HFFc6 (cell line): ENCODE data around the gene SERPINA10. TPM values are rescaled to one million over a fixed set of nuclear protein-coding genes. Genes with fewer than 3 reads are reported as not detected.
"Not testable (repeated sequence)": the region's sequence is repeated elsewhere in the genome, so short reads cannot be mapped to it uniquely, and the experiment has no call there.

Source experiments
- DNase-seq: peaks from one replicate; pipeline ENCODE4 v3.0.0-alpha.2; 2018
- H3K27ac Mint-ChIP-seq: 2 replicates; pipeline ENCODE4 v1.8.0; 2020; ENCODE audit warnings: mild to moderate bottlenecking, mixed read lengths
- H3K27me3 Mint-ChIP-seq: 2 replicates; pipeline ENCODE4 v1.8.0; 2021; ENCODE audit warnings: mild to moderate bottlenecking, moderate library complexity, mixed read lengths; ENCODE audit not compliant: insufficient read depth
- H3K36me3 Mint-ChIP-seq: 2 replicates; pipeline ENCODE4 v1.8.0; 2021; ENCODE audit warnings: low read depth, mixed read lengths
- H3K4me1 Mint-ChIP-seq: 2 replicates; pipeline ENCODE4 v1.8.0; 2020; ENCODE audit warnings: low read depth, mixed read lengths
- H3K4me3 Mint-ChIP-seq: 2 replicates; pipeline ENCODE4 v1.8.0; 2020; ENCODE audit warnings: mild to moderate bottlenecking, moderate library complexity, mixed read lengths
- H3K9me3 Mint-ChIP-seq: 2 replicates; pipeline ENCODE4 v1.8.0; 2020; ENCODE audit warnings: mild to moderate bottlenecking, mixed read lengths
- CTCF ChIP-seq: fragments of 200-600 bp; sonication (generic); IDR thresholded peaks from 2 replicates; pipeline ENCODE4 v1.5.0; 2021; ENCODE audit warnings: antibody characterized with exemption, mild to moderate bottlenecking
- total RNA-seq, 6 experiments: library from RNA; stranded (reverse); fragmentation: NEBNext Ultra II Directional; extraction: Animal tissue kit (Norgen Biotek cat#: 25700); gene quantifications; 2 replicates in 1 of 6; 3 replicates in 5 of 6; pipeline ENCODE4 v1.2.3, GENCODE V29; 2021

The SERPINA10 gene
- total RNA-seq, 6 experiments from 2014 or later: not detected

GRCh38 chr14:94278731-94279130, 14.3 kb downstream of the SERPINA10 start:
- Mint-ChIP-seq H3K27ac (no peak overlapping the region), H3K4me1 (no peaks in the 10 kb centered on the region), H3K36me3 (no peaks in the 10 kb centered on the region)

GRCh38 chr14:94276898-94277561, 16.0 kb downstream of the SERPINA10 start:
- not testable (repeated sequence) for DNase-seq, H3K9me3 Mint-ChIP-seq, H3K27me3 Mint-ChIP-seq, H3K4me1 Mint-ChIP-seq, H3K4me3 Mint-ChIP-seq, H3K27ac Mint-ChIP-seq, H3K36me3 Mint-ChIP-seq

More at GRCh38 chr14:94278731-94279130, 14.3 kb downstream of the SERPINA10 start:
- no peak for TF ChIP-seq CTCF
- H3K4me3 Mint-ChIP-seq: no peak overlapping the region
- no peaks in the 10 kb centered on the region for H3K27me3 Mint-ChIP-seq
- H3K9me3 Mint-ChIP-seq: peaks cover 4% of the 10 kb centered on the region
- no peak for DNase-seq

- no peak for DNase-seq
- Mint-ChIP-seq H3K27ac (no peak overlapping the region), H3K9me3 (peaks cover 16% of the 10 kb centered on the region), H3K4me3 (no peak overlapping the region), H3K4me1 (no peaks in the 10 kb centered on the region), H3K27me3 (no peaks in the 10 kb centered on the region), H3K36me3 (no peaks in the 10 kb centered on the region)
- no peak for TF ChIP-seq CTCF
These were observed 23.9 kb downstream of the SERPINA10 start for GRCh38 chr14:94269156-94269555.

GRCh38 chr14:94268582-94268981, 24.5 kb downstream of the SERPINA10 start:
- H3K4me1 Mint-ChIP-seq, H3K36me3 Mint-ChIP-seq, H3K27me3 Mint-ChIP-seq, H3K4me3 Mint-ChIP-seq, DNase-seq, H3K27ac Mint-ChIP-seq: not testable (repeated sequence)
- peaks cover 19% of the 10 kb centered on the region for H3K9me3 Mint-ChIP-seq

- DNase-seq: no peak
- TF ChIP-seq CTCF: no peak
- no peak overlapping the region for H3K27ac Mint-ChIP-seq
- peaks cover 32% of the 10 kb centered on the region for H3K9me3 Mint-ChIP-seq
- H3K4me3 Mint-ChIP-seq: no peak overlapping the region
- no peaks in the 10 kb centered on the region for H3K4me1 Mint-ChIP-seq
- H3K36me3 Mint-ChIP-seq: no peaks in the 10 kb centered on the region
- no peaks in the 10 kb centered on the region for H3K27me3 Mint-ChIP-seq
These were observed 25.7 kb downstream of the SERPINA10 start for GRCh38 chr14:94267352-94267751.

DNA sequence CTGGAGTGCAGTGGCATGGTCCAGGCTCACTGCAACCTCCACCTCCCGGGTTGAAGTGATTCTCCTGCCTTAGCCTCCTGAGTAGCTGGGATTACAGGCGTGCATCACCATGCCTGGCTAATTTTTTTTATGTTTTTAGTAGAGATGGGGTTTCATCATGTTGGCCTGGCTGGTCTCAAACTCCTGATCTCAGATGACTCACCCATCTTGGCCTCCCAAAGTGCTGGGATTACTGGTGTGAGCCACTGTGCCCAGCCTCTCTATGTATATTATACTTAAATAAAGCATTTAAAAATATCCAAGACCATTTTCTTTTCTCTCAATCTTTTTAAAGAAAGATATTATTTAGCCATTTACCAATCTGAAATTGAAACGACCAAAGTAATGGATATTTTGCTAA, 28.9 kb downstream of the SERPINA10 start:
- DNase-seq, H3K27ac Mint-ChIP-seq, H3K4me1 Mint-ChIP-seq, H3K4me3 Mint-ChIP-seq, H3K36me3 Mint-ChIP-seq, H3K27me3 Mint-ChIP-seq: not testable (repeated sequence)
- H3K9me3 Mint-ChIP-seq: peaks cover 26% of the 10 kb centered on the region

- H3K27ac Mint-ChIP-seq: no peak overlapping the region
- H3K4me1 Mint-ChIP-seq: no peaks in the 10 kb centered on the region
- no peak for TF ChIP-seq CTCF
- no peak overlapping the region for H3K4me3 Mint-ChIP-seq
- DNase-seq: no peak
- peaks cover 17% of the 10 kb centered on the region for H3K9me3 Mint-ChIP-seq
- no peaks in the 10 kb centered on the region for H3K27me3 Mint-ChIP-seq
- no peaks in the 10 kb centered on the region for H3K36me3 Mint-ChIP-seq
These were observed 48.9 kb downstream of the SERPINA10 start for GRCh38 chr14:94244182-94244581.
